Kidney capillary endothelial cell (primary cell): ENCODE results near the gene MTREX.
A peak's percentile ranks its signal among the peaks of the same experiment; 100 is the strongest.

Source experiments
- DNase-seq: peaks from one replicate; pipeline ENCODE4 v3.0.0-alpha.2; 2018; ENCODE audit warnings: low spot score

MTREX gene

GRCh38 chr5:55383254-55383653 is 75.5 kb downstream of the MTREX start:
- DNase-seq: no peak

- no peak for DNase-seq
Observed at GRCh38 chr5:55384072-55384471, 76.3 kb downstream of the MTREX start.

GRCh38 chr5:55385227-55385626 is 77.4 kb downstream of the MTREX start:
- DNase-seq: no peak

- DNase-seq: no peak
Observed at GRCh38 chr5:55385846-55386245, 78.1 kb downstream of the MTREX start.

GRCh38 chr5:55386356-55386755 is 78.6 kb downstream of the MTREX start:
- DNase-seq: no peak

- no peak for DNase-seq
Observed at GRCh38 chr5:55387865-55388264, 80.1 kb downstream of the MTREX start.

GRCh38 chr5:55391707-55392106 is 83.9 kb downstream of the MTREX start:
- DNase-seq: no peak

- DNase-seq: no peak
Observed at GRCh38 chr5:55392669-55393068, 84.9 kb downstream of the MTREX start.

- DNase-seq: no peak
Observed at GRCh38 chr5:55393501-55394175, 85.8 kb downstream of the MTREX start.

- DNase-seq: no peak
Observed at GRCh38 chr5:55402199-55402598, 94.4 kb downstream of the MTREX start.

- DNase-seq: no peak
Observed at GRCh38 chr5:55406292-55406691, 98.5 kb downstream of the MTREX start.

GRCh38 chr5:55407059-55407684 is 99.4 kb downstream of the MTREX start:
- peak; percentile 21 for DNase-seq

- DNase-seq: no peak
Observed at GRCh38 chr5:55407984-55408383, 100.2 kb downstream of the MTREX start.

- no peak for DNase-seq
Observed at GRCh38 chr5:55409775-55410174, 102.0 kb downstream of the MTREX start.

- no peak for DNase-seq
Observed at GRCh38 chr5:55410845-55411244, 103.1 kb downstream of the MTREX start.

GRCh38 chr5:55411876-55412275 is 104.1 kb downstream of the MTREX start:
- no peak for DNase-seq

GRCh38 chr5:55413644-55414043 is 105.9 kb downstream of the MTREX start:
- DNase-seq: no peak

GRCh38 chr5:55415071-55415470 is 107.3 kb downstream of the MTREX start:
- no peak for DNase-seq

- no peak for DNase-seq
Observed at GRCh38 chr5:55416306-55416705, 108.5 kb downstream of the MTREX start.

GRCh38 chr5:55418994-55419968 is 111.5 kb downstream of the MTREX start:
- DNase-seq: no peak

GRCh38 chr5:55421074-55421529 is 113.3 kb downstream of the MTREX start:
- no peak for DNase-seq

- DNase-seq: no peak
Observed at GRCh38 chr5:55426455-55426854, 118.7 kb downstream of the MTREX start.

- no peak for DNase-seq
Observed at GRCh38 chr5:55427157-55427556, 119.4 kb downstream of the MTREX start.
